Measurements from ENCODE around the gene AUTS2.
"Not testable (repeated sequence)": the region's sequence is repeated elsewhere in the genome, so short reads cannot be mapped to it uniquely, and the experiment has no call there.

AUTS2 gene

GRCh38 chr7:70638158-70639107 lies 1040.2 kb downstream of the AUTS2 start:
- peak; percentile 51 for DNase-seq

GRCh38 chr7:70640266-70640833 lies 1042.1 kb downstream of the AUTS2 start:
- DNase-seq = no peak

GRCh38 chr7:70641882-70642281 lies 1043.6 kb downstream of the AUTS2 start:
- no peak for DNase-seq

GRCh38 chr7:70645279-70645678 lies 1047.0 kb downstream of the AUTS2 start:
- no peak for DNase-seq

- DNase-seq = no peak
These were observed 1047.6 kb downstream of the AUTS2 start for GRCh38 chr7:70645876-70646351.

GRCh38 chr7:70646536-70647248 lies 1048.4 kb downstream of the AUTS2 start:
- no peak for DNase-seq

- no peak for DNase-seq
These were observed 1049.7 kb downstream of the AUTS2 start for GRCh38 chr7:70647801-70648498.

GRCh38 chr7:70648499-70648861 lies 1050.2 kb downstream of the AUTS2 start:
- DNase-seq = not testable (repeated sequence)

- no peak for DNase-seq
These were observed 1051.0 kb downstream of the AUTS2 start for GRCh38 chr7:70649323-70649722.

GRCh38 chr7:70654146-70654545 lies 1055.9 kb downstream of the AUTS2 start:
- no peak for DNase-seq

GRCh38 chr7:70654979-70655378 lies 1056.7 kb downstream of the AUTS2 start:
- DNase-seq = no peak

GRCh38 chr7:70655694-70656093 lies 1057.4 kb downstream of the AUTS2 start:
- no peak for DNase-seq

- no peak for DNase-seq
These were observed 1059.3 kb downstream of the AUTS2 start for GRCh38 chr7:70657571-70657970.

- no peak for DNase-seq
These were observed 1059.8 kb downstream of the AUTS2 start for GRCh38 chr7:70657989-70658632.

GRCh38 chr7:70659263-70659662 lies 1061.0 kb downstream of the AUTS2 start:
- no peak for DNase-seq

GRCh38 chr7:70660154-70660818 lies 1062.0 kb downstream of the AUTS2 start:
- DNase-seq = no peak

GRCh38 chr7:70660819-70661191 lies 1062.5 kb downstream of the AUTS2 start:
- DNase-seq = no peak

- DNase-seq = no peak
These were observed 1065.4 kb downstream of the AUTS2 start for GRCh38 chr7:70663680-70664079.

GRCh38 chr7:70665997-70666396 lies 1067.7 kb downstream of the AUTS2 start:
- no peak for DNase-seq

GRCh38 chr7:70667406-70667805 lies 1069.1 kb downstream of the AUTS2 start:
- no peak for DNase-seq

- DNase-seq = no peak
These were observed 1070.5 kb downstream of the AUTS2 start for GRCh38 chr7:70668606-70669358.
